NCI-H1694 treated with DMSO at 0.1 percent for 48 hours (cell line): ENCODE data around the gene ACTN4.
"Not testable (repeated sequence)": the region's sequence is repeated elsewhere in the genome, so short reads cannot be mapped to it uniquely, and the experiment has no call there.

Experiments used
- DNase-seq: peaks from one replicate; lab custom pipeline; 2025; lab: John Stamatoyannopoulos, UW

The ACTN4 gene

GRCh38 chr19:38770228-38770948 is 122.9 kb downstream of the ACTN4 start:
- not testable (repeated sequence) for DNase-seq

GRCh38 chr19:38770949-38771275 is 123.5 kb downstream of the ACTN4 start:
- DNase-seq, result not testable (repeated sequence)

- DNase-seq, result not testable (repeated sequence)
These were observed 124.1 kb downstream of the ACTN4 start for GRCh38 chr19:38771569-38771968.

- DNase-seq, result peak; percentile 34
These were observed 126.2 kb downstream of the ACTN4 start, which contains the start of gene LGALS7 for GRCh38 chr19:38773469-38774177. Gene LGALS7 (minus strand): TSS chr19:38773517. CDS start chr19:38773492, 25 bp downstream.

GRCh38 chr19:38774181-38774950 is 126.9 kb downstream of the ACTN4 start:
- DNase-seq, result no peak

GRCh38 chr19:38778733-38779132 is 131.3 kb downstream of the ACTN4 start:
- DNase-seq, result no peak

GRCh38 chr19:38780443-38780842 is 133.0 kb downstream of the ACTN4 start:
- no peak for DNase-seq

GRCh38 chr19:38781058-38781457 is 133.6 kb downstream of the ACTN4 start:
- DNase-seq, result no peak
